Measurements from ENCODE around the gene WDR54. TPM values are rescaled to one million over a fixed set of nuclear protein-coding genes. Genes with fewer than 3 reads are reported as not detected.
A peak's percentile ranks its signal among the peaks of the same experiment; 100 is the strongest.

The WDR54 gene
- total RNA-seq, 1 donor, result 34.3 TPM

DNA sequence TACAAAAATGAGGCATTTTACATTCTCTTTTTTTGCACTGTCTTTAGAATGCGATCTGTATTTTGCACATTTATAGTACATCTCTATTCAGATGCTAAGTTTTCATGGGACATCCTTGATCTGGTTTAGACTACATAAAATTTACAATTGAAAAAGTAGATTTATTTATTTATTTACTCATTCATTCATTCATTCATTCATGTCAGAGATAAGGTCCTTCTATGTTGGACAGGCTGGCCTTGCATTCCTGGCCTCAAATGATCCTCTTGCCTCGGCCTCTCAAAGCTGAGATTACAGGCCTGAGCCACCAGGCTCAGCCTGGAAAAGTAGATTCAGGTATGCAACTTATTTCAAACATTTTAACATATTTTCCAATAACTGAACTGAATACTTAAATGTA, 25.4 kb upstream of the WDR54 start:
- H3K4me3 ChIP-seq (ENCODE audit: low read depth, low read length), result no peak overlapping the region
- DNase-seq (ENCODE audit: low read depth), result no peak
- TF ChIP-seq CTCF (IDR thresholded peaks at IDR 0.05; ENCODE audit: insufficient read depth, low read length), result no peak

- DNase-seq (ENCODE audit: low read depth), result peak; percentile 65
- no peak overlapping the region for H3K4me3 ChIP-seq (ENCODE audit: low read depth, low read length)
- TF ChIP-seq CTCF (IDR thresholded peaks at IDR 0.05; ENCODE audit: insufficient read depth, low read length), result peak; percentile 72
These were observed 21.7 kb upstream of the WDR54 start for GRCh38 chr2:74399785-74400184.

GRCh38 chr2:74401891-74402290, 19.6 kb upstream of the WDR54 start:
- no peak overlapping the region for H3K4me3 ChIP-seq (ENCODE audit: low read depth, low read length)
- DNase-seq (ENCODE audit: low read depth), result no peak
- no peak for TF ChIP-seq CTCF (IDR thresholded peaks at IDR 0.05; ENCODE audit: insufficient read depth, low read length)

DNA sequence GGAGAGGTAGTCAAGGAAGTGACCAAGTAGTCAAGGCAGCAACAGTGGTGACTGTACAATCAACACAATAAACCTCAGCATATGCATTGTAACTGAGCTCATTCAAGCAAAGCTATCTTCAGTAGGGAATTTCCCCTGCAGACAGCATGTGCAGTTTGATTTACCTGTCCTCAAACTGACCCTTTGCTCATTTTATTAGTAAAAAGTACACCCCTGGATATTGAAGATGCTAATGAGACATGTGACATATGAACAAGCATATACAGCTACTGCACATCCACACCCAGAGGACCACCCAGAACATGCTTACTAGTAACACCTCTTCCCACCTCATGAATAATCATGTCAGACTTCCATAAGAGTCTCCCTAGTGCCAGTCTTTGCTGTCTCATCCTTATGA, 15.5 kb upstream of the WDR54 start:
- DNase-seq (ENCODE audit: low read depth), result no peak
- TF ChIP-seq CTCF (IDR thresholded peaks at IDR 0.05; ENCODE audit: insufficient read depth, low read length), result no peak
- no peak overlapping the region for H3K4me3 ChIP-seq (ENCODE audit: low read depth, low read length)

GRCh38 chr2:74407682-74408081, 13.8 kb upstream of the WDR54 start:
- no peak for DNase-seq (ENCODE audit: low read depth)
- no peak for TF ChIP-seq CTCF (IDR thresholded peaks at IDR 0.05; ENCODE audit: insufficient read depth, low read length)
- no peak overlapping the region for H3K4me3 ChIP-seq (ENCODE audit: low read depth, low read length)

DNA sequence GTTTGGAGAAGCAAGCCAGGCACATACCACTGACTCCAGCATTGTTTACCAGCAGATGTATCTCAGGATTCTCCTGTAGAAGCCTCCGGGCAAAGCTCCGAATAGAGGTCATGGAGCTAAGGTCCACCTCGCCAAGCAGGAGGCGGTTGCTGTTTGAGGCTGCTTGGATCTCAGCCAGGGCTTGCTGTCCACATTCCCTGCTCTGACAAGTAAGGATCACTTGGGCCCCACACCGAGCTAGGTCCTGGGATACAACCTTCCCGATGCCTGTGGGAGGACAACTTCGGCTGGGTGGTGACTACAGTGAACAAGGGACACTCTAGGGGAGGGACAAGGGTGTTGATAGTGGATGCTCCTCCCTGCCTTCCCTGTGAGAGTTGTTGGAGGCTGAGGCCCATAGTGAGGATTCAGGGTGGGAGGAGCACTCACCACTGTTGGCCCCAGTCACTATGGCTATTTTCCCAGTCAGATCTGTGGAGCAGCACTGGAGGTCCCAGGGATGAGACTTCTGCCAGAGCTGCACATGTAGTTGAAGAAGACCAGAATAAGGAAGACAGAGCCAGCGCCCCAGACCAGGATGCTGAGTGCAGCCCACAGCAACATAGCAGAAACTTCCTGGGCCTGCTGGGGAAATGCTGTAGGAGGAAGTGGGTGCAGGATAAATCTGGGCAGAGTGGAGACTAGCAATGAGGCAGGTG, 8.4 kb upstream of the WDR54 start:
- TF ChIP-seq CTCF (IDR thresholded peaks at IDR 0.05; ENCODE audit: insufficient read depth, low read length), result no peak
- no peak for DNase-seq (ENCODE audit: low read depth)

DNA sequence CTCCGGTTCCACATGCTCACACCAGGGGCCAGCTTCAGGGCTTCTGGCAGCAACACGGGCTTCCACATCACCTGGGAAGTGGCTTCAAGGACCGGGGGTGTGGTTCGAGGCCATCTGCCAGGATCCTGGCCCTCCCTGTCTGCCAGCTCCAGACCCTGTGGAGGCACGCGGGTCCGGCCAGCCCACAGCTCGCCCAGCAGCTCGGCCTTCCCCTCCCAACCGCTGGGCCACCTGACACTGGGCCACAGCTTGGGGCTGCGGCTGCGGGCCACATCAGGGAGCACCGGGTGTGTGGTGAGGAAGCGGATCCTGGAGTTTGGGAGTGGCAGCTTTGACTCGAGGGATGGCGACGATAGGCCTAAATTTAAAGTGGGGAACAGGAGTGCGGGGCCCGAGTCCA, 7.1 kb upstream of the WDR54 start:
- TF ChIP-seq CTCF (IDR thresholded peaks at IDR 0.05; ENCODE audit: insufficient read depth, low read length), result no peak
- DNase-seq (ENCODE audit: low read depth), result no peak

More for the DNA sequence above, 8.4 kb upstream of the WDR54 start:
- no peak overlapping the region for H3K4me3 ChIP-seq (ENCODE audit: low read depth, low read length)

More for the DNA sequence above, 7.1 kb upstream of the WDR54 start:
- peak overlapping the region; percentile 44 for H3K4me3 ChIP-seq (ENCODE audit: low read depth, low read length)
